HG03520 (cell line): Measurements from ENCODE around the gene DNAL1.
"Not testable (repeated sequence)": the region's sequence is repeated elsewhere in the genome, so short reads cannot be mapped to it uniquely, and the experiment has no call there.

Source experiments
- ATAC-seq: cut with Tn5 transposase; IDR thresholded peaks from one replicate; pipeline ENCODE4 v1.9.1; 2021; ENCODE audit warnings: mild to moderate bottlenecking, moderate library complexity; ENCODE audit not compliant: unreplicated experiment

Gene DNAL1

GRCh38 chr14:73644531-73645247, at the start of gene DNAL1:
DNAL1 (plus strand) TSS chr14:73644986; CDS start chr14:73645040, 54 bp downstream.
- ATAC-seq, result peak; percentile 88

- ATAC-seq, result no peak
Measured at GRCh38 chr14:73599499-73599898, 45.3 kb upstream of the DNAL1 start.

- no peak for ATAC-seq
Measured at GRCh38 chr14:73602994-73603393, 41.8 kb upstream of the DNAL1 start.

GRCh38 chr14:73606271-73606670, 38.5 kb upstream of the DNAL1 start:
- no peak for ATAC-seq

GRCh38 chr14:73607241-73607640, 37.5 kb upstream of the DNAL1 start:
- ATAC-seq, result no peak

- no peak for ATAC-seq
Measured at GRCh38 chr14:73610687-73611086, 34.1 kb upstream of the DNAL1 start.

- peak; percentile 46 for ATAC-seq
Measured at GRCh38 chr14:73612339-73613045, 32.3 kb upstream of the DNAL1 start, which contains the start of gene ACOT6. ACOT6 (plus strand) TSS chr14:73612517; CDS start chr14:73612572, 55 bp downstream.

GRCh38 chr14:73613046-73613383, 31.8 kb upstream of the DNAL1 start:
- peak; percentile 9 for ATAC-seq

- no peak for ATAC-seq
Measured at GRCh38 chr14:73613419-73613963, 31.3 kb upstream of the DNAL1 start.

GRCh38 chr14:73616831-73617230, 28.0 kb upstream of the DNAL1 start:
- no peak for ATAC-seq

- ATAC-seq, result no peak
Measured at GRCh38 chr14:73619524-73619923, 25.3 kb upstream of the DNAL1 start.

GRCh38 chr14:73620268-73620667, 24.5 kb upstream of the DNAL1 start:
- ATAC-seq, result no peak

- ATAC-seq, result no peak
Measured at GRCh38 chr14:73623504-73624054, 21.2 kb upstream of the DNAL1 start.

- ATAC-seq, result no peak
Measured at GRCh38 chr14:73625706-73626105, 19.1 kb upstream of the DNAL1 start.

GRCh38 chr14:73627151-73627558, 17.6 kb upstream of the DNAL1 start:
- ATAC-seq, result no peak

GRCh38 chr14:73630009-73630780, 14.6 kb upstream of the DNAL1 start:
- no peak for ATAC-seq

- ATAC-seq, result no peak
Measured at GRCh38 chr14:73633116-73634010, 11.4 kb upstream of the DNAL1 start.

GRCh38 chr14:73634011-73634833, 10.6 kb upstream of the DNAL1 start:
- no peak for ATAC-seq

- ATAC-seq, result not testable (repeated sequence)
Measured at GRCh38 chr14:73636355-73636754, 8.4 kb upstream of the DNAL1 start.
